ENCODE results near the gene NDUFAB1. TPM values are rescaled to one million over a fixed set of nuclear protein-coding genes. Genes with fewer than 3 reads are reported as not detected.

NDUFAB1 gene
- total RNA-seq, 2 donors from 2014 or later = 101 to 102 TPM

GRCh38 chr16:23577493-23577892 is 18.6 kb downstream of the NDUFAB1 start:
- ATAC-seq = no peak
- peaks cover 6% of the 10 kb centered on the region for H3K36me3 Mint-ChIP-seq
- no peaks in the 10 kb centered on the region for H3K27me3 Mint-ChIP-seq
- no peak for DNase-seq (ENCODE audit: low spot score)
- H3K4me3 Mint-ChIP-seq = no peak overlapping the region
- no peak overlapping the region for H3K27ac Mint-ChIP-seq
- H3K4me1 Mint-ChIP-seq (ENCODE audit: low read depth in 2 of 2) = no peaks in the 10 kb centered on the region
- H3K9me3 Mint-ChIP-seq = no peaks in the 10 kb centered on the region

- no peak overlapping the region for H3K27ac Mint-ChIP-seq
Observed at GRCh38 chr16:23575834-23576233, 20.3 kb downstream of the NDUFAB1 start.

GRCh38 chr16:23573817-23574216 is 22.3 kb downstream of the NDUFAB1 start:
- H3K4me1 Mint-ChIP-seq (ENCODE audit: low read depth in 2 of 2) = peaks cover 0 to 5% of the 10 kb centered on the region in 2 donors
- no peak for DNase-seq (ENCODE audit: low spot score)
- H3K27ac Mint-ChIP-seq = no peak overlapping the region
- no peak for ATAC-seq
- H3K36me3 Mint-ChIP-seq = peaks cover 16% of the 10 kb centered on the region
- H3K4me3 Mint-ChIP-seq = no peak overlapping the region
- H3K27me3 Mint-ChIP-seq = no peaks in the 10 kb centered on the region
- H3K9me3 Mint-ChIP-seq = no peaks in the 10 kb centered on the region

More at GRCh38 chr16:23575834-23576233, 20.3 kb downstream of the NDUFAB1 start:
- Mint-ChIP-seq H3K4me1 (ENCODE audit: low read depth in 2 of 2) (peaks cover 0 to 2% of the 10 kb centered on the region in 2 donors), H3K9me3 (no peaks in the 10 kb centered on the region), H3K4me3 (no peak overlapping the region), H3K36me3 (peaks cover 11% of the 10 kb centered on the region), H3K27me3 (no peaks in the 10 kb centered on the region)
- DNase-seq (ENCODE audit: low spot score) (no peak), ATAC-seq (peak in 1 of 2 donors; percentile 56)

GRCh38 chr16:23572394-23572793 is 23.7 kb downstream of the NDUFAB1 start:
- DNase-seq (ENCODE audit: low spot score) (no peak), ATAC-seq (no peak)
- Mint-ChIP-seq H3K9me3 (no peaks in the 10 kb centered on the region), H3K36me3 (peaks cover 16% of the 10 kb centered on the region), H3K4me3 (no peak overlapping the region), H3K4me1 (ENCODE audit: low read depth in 2 of 2) (peaks cover 0 to 5% of the 10 kb centered on the region in 2 donors), H3K27ac (no peak overlapping the region), H3K27me3 (no peaks in the 10 kb centered on the region)

- Mint-ChIP-seq H3K27me3 (no peaks in the 10 kb centered on the region), H3K36me3 (peaks cover 16% of the 10 kb centered on the region), H3K4me3 (no peak overlapping the region), H3K9me3 (no peaks in the 10 kb centered on the region), H3K27ac (no peak overlapping the region), H3K4me1 (ENCODE audit: low read depth in 2 of 2) (peaks cover 0 to 5% of the 10 kb centered on the region in 2 donors)
- no peak for ATAC-seq
- no peak for DNase-seq (ENCODE audit: low spot score)
Observed at GRCh38 chr16:23571895-23572294, 24.2 kb downstream of the NDUFAB1 start.

GRCh38 chr16:23570992-23571632 is 25.0 kb downstream of the NDUFAB1 start:
- H3K4me3 Mint-ChIP-seq = no peak overlapping the region
- DNase-seq (ENCODE audit: low spot score) (no peak), ATAC-seq (no peak)
- H3K27me3 Mint-ChIP-seq = no peaks in the 10 kb centered on the region
- H3K27ac Mint-ChIP-seq = no peak overlapping the region
- H3K9me3 Mint-ChIP-seq = no peaks in the 10 kb centered on the region
- peaks cover 0 to 5% of the 10 kb centered on the region in 2 donors for H3K4me1 Mint-ChIP-seq (ENCODE audit: low read depth in 2 of 2)
- H3K36me3 Mint-ChIP-seq = peaks cover 16% of the 10 kb centered on the region

GRCh38 chr16:23567602-23568001 is 28.5 kb downstream of the NDUFAB1 start:
- Mint-ChIP-seq H3K36me3 (peaks cover 31% of the 10 kb centered on the region), H3K27me3 (no peaks in the 10 kb centered on the region), H3K4me3 (no peak overlapping the region), H3K4me1 (ENCODE audit: low read depth in 2 of 2) (peaks cover 5 to 9% of the 10 kb centered on the region in 2 donors), H3K27ac (peak overlapping the region in 1 of 2 donors; percentile 41), H3K9me3 (no peaks in the 10 kb centered on the region)
- no peak for DNase-seq (ENCODE audit: low spot score)
- ATAC-seq = no peak

GRCh38 chr16:23566724-23567123 is 29.4 kb downstream of the NDUFAB1 start:
- H3K4me1 Mint-ChIP-seq (ENCODE audit: low read depth in 2 of 2) = peaks cover 5 to 9% of the 10 kb centered on the region in 2 donors
- no peak overlapping the region for H3K27ac Mint-ChIP-seq
- no peak for DNase-seq (ENCODE audit: low spot score)
- H3K9me3 Mint-ChIP-seq = no peaks in the 10 kb centered on the region
- H3K4me3 Mint-ChIP-seq = no peak overlapping the region
- H3K27me3 Mint-ChIP-seq = no peaks in the 10 kb centered on the region
- ATAC-seq = no peak
- peaks cover 34% of the 10 kb centered on the region for H3K36me3 Mint-ChIP-seq

- DNase-seq (ENCODE audit: low spot score) (no peak), ATAC-seq (no peak)
- Mint-ChIP-seq H3K9me3 (no peaks in the 10 kb centered on the region), H3K36me3 (peaks cover 31% of the 10 kb centered on the region), H3K27ac (no peak overlapping the region), H3K4me3 (no peak overlapping the region), H3K27me3 (no peaks in the 10 kb centered on the region), H3K4me1 (ENCODE audit: low read depth in 2 of 2) (peaks cover 11% of the 10 kb centered on the region in 2 donors)
Observed at GRCh38 chr16:23564575-23565363, 31.3 kb downstream of the NDUFAB1 start.

GRCh38 chr16:23563186-23563585 is 32.9 kb downstream of the NDUFAB1 start:
- DNase-seq (ENCODE audit: low spot score) (no peak), ATAC-seq (no peak)
- Mint-ChIP-seq H3K4me3 (no peak overlapping the region), H3K36me3 (peaks cover 26% of the 10 kb centered on the region), H3K4me1 (ENCODE audit: low read depth in 2 of 2) (peaks cover 14 to 23% of the 10 kb centered on the region in 2 donors), H3K27me3 (no peaks in the 10 kb centered on the region), H3K27ac (no peak overlapping the region), H3K9me3 (no peaks in the 10 kb centered on the region)

- ATAC-seq = no peak
- Mint-ChIP-seq H3K27ac (no peak overlapping the region), H3K9me3 (no peaks in the 10 kb centered on the region), H3K36me3 (peaks cover 26% of the 10 kb centered on the region), H3K27me3 (no peaks in the 10 kb centered on the region), H3K4me3 (no peak overlapping the region), H3K4me1 (ENCODE audit: low read depth in 2 of 2) (peaks cover 14 to 23% of the 10 kb centered on the region in 2 donors)
- DNase-seq (ENCODE audit: low spot score) = no peak
Observed at GRCh38 chr16:23562505-23562904, 33.6 kb downstream of the NDUFAB1 start.

- H3K4me3 Mint-ChIP-seq = no peak overlapping the region
- peaks cover 19 to 26% of the 10 kb centered on the region in 2 donors for H3K4me1 Mint-ChIP-seq (ENCODE audit: low read depth in 2 of 2)
- no peaks in the 10 kb centered on the region for H3K9me3 Mint-ChIP-seq
- ATAC-seq = no peak
- no peak overlapping the region for H3K27ac Mint-ChIP-seq
- DNase-seq (ENCODE audit: low spot score) = no peak
- no peaks in the 10 kb centered on the region for H3K27me3 Mint-ChIP-seq
- H3K36me3 Mint-ChIP-seq = peaks cover 26% of the 10 kb centered on the region
Observed at GRCh38 chr16:23561586-23561985, 34.5 kb downstream of the NDUFAB1 start.

GRCh38 chr16:23557779-23558702 is 38.1 kb downstream of the NDUFAB1 start:
- Mint-ChIP-seq H3K4me3 (peak overlapping the region; percentile 91), H3K4me1 (ENCODE audit: low read depth in 2 of 2) (peaks cover 15 to 27% of the 10 kb centered on the region in 2 donors), H3K36me3 (peaks cover 16% of the 10 kb centered on the region), H3K27me3 (no peaks in the 10 kb centered on the region), H3K27ac (peak overlapping the region; percentile 91 to 92), H3K9me3 (no peaks in the 10 kb centered on the region)
- DNase-seq (ENCODE audit: low spot score) (no peak), ATAC-seq (no peak)
